T-cell (primary cell): Measurements from ENCODE around the gene SIRPB1. TPM values are rescaled to one million over a fixed set of nuclear protein-coding genes. Genes with fewer than 3 reads are reported as not detected.

Experiments used
- ATAC-seq, 4 experiments: fragments of 200-7000 bp in 3 of 4; fragments of 150-1000 bp in 1 of 4; cut with Tn5 transposase; replicated peaks in 1 of 4; 1 replicate in 3 of 4; 2 replicates in 1 of 4; pipeline ENCODE4 v1.10.0; 2021; ENCODE audit warnings: moderate library complexity in 3 of 4, mild to moderate bottlenecking in 2 of 4, moderate number of reproducible peaks in 1 of 4
- CTCF ChIA-PET, 2 donors: fragments of 300-600 bp; sonication (Branson Sonifier 250); formaldehyde crosslinking; loops; one replicate each; lab custom pipeline; 2022; ENCODE audit warnings: antibody characterized with exemption in 2 of 2; lab: Charles Lee
- POLR2A ChIA-PET, 2 donors: fragments of 300-600 bp; sonication (Branson Sonifier 250); formaldehyde crosslinking; loops; one replicate each; lab custom pipeline; 2022; ENCODE audit warnings: antibody characterized with exemption in 2 of 2; lab: Charles Lee
- DNase-seq, 35 experiments: peaks; one replicate each; pipeline versions ENCODE4 v3.0.0 to v3.0.0-alpha.2; 2013 to 2023
- H3K27ac ChIP-seq: one replicate; pipeline ENCODE4 v1.5.1; 2013; ENCODE audit warnings: low read length
- H3K27me3 ChIP-seq, 2 experiments: replicated peaks in 1 of 2; 1 replicate in 1 of 2; 2 replicates in 1 of 2; pipeline versions ENCODE4 v1.6.1 to v1.7.0; 2013; ENCODE audit warnings: low read length in 1 of 2, mixed read lengths in 1 of 2; ENCODE audit not compliant: control insufficient read depth in 2 of 2, insufficient read depth in 2 of 2; ENCODE audit errors: extremely low read depth in 1 of 2
- H3K36me3 ChIP-seq, 2 donors: 1 replicate in 1 of 2; 2 replicates in 1 of 2; pipeline versions ENCODE4 v1.6.1 to v1.7.0; 2013; ENCODE audit warnings: low read length in 1 of 2; ENCODE audit not compliant: control insufficient read depth in 2 of 2, insufficient read depth in 1 of 2; ENCODE audit errors: extremely low read depth in 1 of 2
- H3K4me1 ChIP-seq, 2 experiments: 1 replicate in 1 of 2; 2 replicates in 1 of 2; pipeline versions ENCODE4 v1.6.1 to v1.7.0; 2013; ENCODE audit warnings: low read length in 2 of 2, mixed read lengths in 1 of 2; ENCODE audit not compliant: insufficient read depth in 2 of 2, control insufficient read depth in 1 of 2; ENCODE audit errors: extremely low read depth in 1 of 2
- H3K4me3 ChIP-seq, 2 donors: 1 replicate in 1 of 2; 2 replicates in 1 of 2; pipeline versions ENCODE4 v1.5.1 to v1.7.0; 2013; ENCODE audit warnings: mild to moderate bottlenecking in 2 of 2, low read length in 1 of 2, moderate library complexity in 1 of 2; ENCODE audit not compliant: control insufficient read depth in 1 of 2; ENCODE audit errors: extremely low read depth in 1 of 2
- H3K9me3 ChIP-seq: 2 replicates; pipeline ENCODE4 v1.7.0; 2013
- H3K27ac Mint-ChIP-seq, 2 donors: one replicate each; pipeline ENCODE4 v1.8.0; 2020 to 2021; ENCODE audit warnings: mild to moderate bottlenecking in 2 of 2, mixed read lengths in 2 of 2
- H3K27me3 Mint-ChIP-seq, 2 donors: one replicate each; pipeline ENCODE4 v1.8.0; 2021 to 2022; ENCODE audit warnings: mixed read lengths in 2 of 2
- H3K36me3 Mint-ChIP-seq: one replicate; pipeline ENCODE4 v1.8.0; 2021; ENCODE audit warnings: mixed read lengths
- H3K4me1 Mint-ChIP-seq, 3 donors: one replicate each; pipeline ENCODE4 v1.8.0; 2020 to 2022; ENCODE audit warnings: mixed read lengths in 3 of 3, mild to moderate bottlenecking in 1 of 3
- H3K4me3 Mint-ChIP-seq, 3 donors: one replicate each; pipeline ENCODE4 v1.8.0; 2020 to 2022; ENCODE audit warnings: mild to moderate bottlenecking in 3 of 3, mixed read lengths in 3 of 3, moderate library complexity in 3 of 3
- H3K9me3 Mint-ChIP-seq, 3 donors: one replicate each; pipeline ENCODE4 v1.8.0; 2020 to 2022; ENCODE audit warnings: mixed read lengths in 3 of 3
- WGBS: methylation state at CpG from one replicate; pipeline ENCODE4 v1.1.5; 2013; ENCODE audit warnings: missing lambda C conversion rate; ENCODE audit not compliant: insufficient coverage; 5-methylcytosine and 5-hydroxymethylcytosine counted together
- total RNA-seq, 35 experiments: library from RNA in 6 of 35; stranded (reverse) in 6 of 35; fragments of 120-200 nt in 1 of 35; gene quantifications; one replicate each; pipeline versions ENCODE4 v1.2.1 to v1.2.4 and lab custom pipeline; 2013 to 2026

SIRPB1 gene
- total RNA-seq, 5 donors from 2014 or later (not counting 1 experiment from before 2014, with no cell fraction given), result 0.62 to 6.2 (median 3.1) TPM

DNA sequence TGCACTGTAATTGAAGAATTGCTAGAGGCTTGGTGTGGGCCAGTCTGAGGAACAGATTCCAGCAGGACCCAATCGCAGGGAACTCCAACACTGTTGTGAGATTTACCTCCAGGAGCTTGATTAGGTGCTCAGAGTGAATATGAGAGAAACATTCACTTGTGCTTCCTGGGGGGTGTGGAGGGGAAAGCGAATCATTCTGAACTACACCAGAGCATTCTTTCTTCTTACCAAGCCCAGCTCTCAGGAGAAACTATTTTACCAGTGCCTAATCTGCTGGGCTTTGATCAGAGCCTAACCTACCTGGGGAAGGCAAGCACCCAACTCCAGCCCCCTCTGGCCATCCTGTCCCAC is 7.4 kb upstream of the SIRPB1 start:
- Histone ChIP-seq H3K36me3 (peaks cover 11 to 48% of the 10 kb centered on the region in 2 donors), H3K9me3 (no peaks in the 10 kb centered on the region), H3K27me3 (no peaks in the 10 kb centered on the region), H3K27ac (peak overlapping the region; percentile 44), H3K4me3 (no peak overlapping the region), H3K4me1 (peaks cover 5 to 25% of the 10 kb centered on the region in 2 experiments)
- no peak for DNase-seq
- WGBS, result 67% methylated on average over 1 of the region's 2 CpGs
- ChIA-PET CTCF (interaction anchor here in 1 of 2 donors (1.1 kb wide), 1 partner anchor 71 kb away, joined by 3 read pairs; no protein-coding TSS in a partner anchor), POLR2A (no interaction called here)
- Mint-ChIP-seq H3K4me3 (no peak overlapping the region), H3K4me1 (peaks cover 65 to 80% (median 74%) of the 10 kb centered on the region in 3 donors), H3K36me3 (peaks cover 30% of the 10 kb centered on the region), H3K27ac (peak overlapping the region; percentile 82 to 92), H3K9me3 (no peaks in the 10 kb centered on the region), H3K27me3 (no peaks in the 10 kb centered on the region)
- no peak for ATAC-seq

DNA sequence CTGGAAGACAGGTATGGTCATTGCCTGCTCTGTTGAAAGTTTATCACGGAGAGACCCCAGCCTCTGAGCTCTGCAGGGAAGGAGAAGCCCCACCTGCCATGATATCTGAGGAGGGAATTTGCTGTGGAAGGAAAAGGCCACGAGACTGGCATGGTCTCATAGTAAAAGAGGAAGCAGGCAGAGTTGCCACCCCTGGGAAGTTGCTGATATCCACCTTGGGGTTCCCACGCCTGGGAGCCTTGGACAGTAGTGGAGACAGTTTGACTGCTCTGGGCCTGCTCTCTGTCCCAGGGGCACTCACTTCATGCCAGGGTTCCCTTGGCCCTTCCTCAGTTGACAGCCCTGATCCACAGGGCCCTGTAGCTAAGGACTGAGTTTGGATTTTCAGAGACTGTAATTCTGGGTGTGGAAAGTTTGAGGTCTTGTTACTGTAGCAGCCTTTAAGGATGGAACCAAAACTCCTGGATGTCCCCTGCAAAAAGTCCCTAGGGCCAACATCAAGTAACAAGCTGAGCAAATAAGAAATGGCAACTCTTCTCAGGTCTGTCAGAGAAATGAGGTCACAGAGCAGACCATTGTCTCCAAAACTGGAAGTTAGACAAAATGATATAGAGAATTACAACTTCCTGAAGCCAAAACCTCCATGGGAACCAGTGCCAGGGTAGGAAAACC is 6.9 kb upstream of the SIRPB1 start:
- no peaks in the 10 kb centered on the region for H3K27me3 Mint-ChIP-seq
- H3K27ac Mint-ChIP-seq, result peak overlapping the region; percentile 86 to 92
- no peak for ATAC-seq
- no peak for DNase-seq
- peaks cover 11 to 44% of the 10 kb centered on the region in 2 donors for H3K36me3 ChIP-seq
- no peak overlapping the region for H3K4me3 Mint-ChIP-seq
- 88% methylated on average over 2 of the region's 3 CpGs for WGBS
- H3K4me1 Mint-ChIP-seq, result peaks cover 65 to 80% (median 72%) of the 10 kb centered on the region in 3 donors
- no peaks in the 10 kb centered on the region for H3K27me3 ChIP-seq
- H3K9me3 Mint-ChIP-seq, result no peaks in the 10 kb centered on the region
- H3K4me3 ChIP-seq, result no peak overlapping the region
- ChIA-PET POLR2A (no interaction called here), CTCF (interaction anchor here in 1 of 2 donors (1.1 kb wide), 1 partner anchor 70 kb away, joined by 3 read pairs; no protein-coding TSS in a partner anchor)
- H3K4me1 ChIP-seq, result peaks cover 7 to 24% of the 10 kb centered on the region in 2 experiments
- no peaks in the 10 kb centered on the region for H3K9me3 ChIP-seq
- peaks cover 30% of the 10 kb centered on the region for H3K36me3 Mint-ChIP-seq
- peak overlapping the region; percentile 44 for H3K27ac ChIP-seq

DNA sequence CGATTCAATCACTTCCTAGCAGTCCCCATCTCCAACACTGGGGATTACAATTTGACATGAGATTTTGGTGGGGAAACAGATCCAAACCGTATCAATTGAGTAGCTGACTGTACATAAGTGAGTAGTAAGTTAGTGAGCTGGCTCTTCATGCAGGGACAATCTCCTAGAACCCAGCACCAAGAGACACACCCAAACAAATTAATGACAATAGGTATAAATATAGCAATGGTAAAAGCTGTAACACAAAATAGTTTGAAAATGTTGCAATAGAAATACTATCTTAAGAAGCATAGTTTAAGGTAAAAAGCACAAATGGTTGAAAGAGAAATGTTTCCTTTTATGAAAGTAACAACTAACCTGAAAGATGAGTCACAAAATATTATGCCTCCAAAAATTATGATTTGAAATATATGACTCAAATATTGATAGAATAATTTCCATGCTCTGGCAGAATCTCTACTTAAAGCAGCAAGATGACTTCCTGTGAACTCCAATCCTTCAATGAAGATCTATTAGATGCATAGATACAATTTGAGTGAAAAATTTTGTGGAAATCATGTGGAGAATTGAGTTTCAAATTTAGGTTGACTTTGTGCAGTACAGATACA is 5.4 kb upstream of the SIRPB1 start:
- Histone ChIP-seq H3K36me3 (peaks cover 10 to 31% of the 10 kb centered on the region in 2 donors), H3K9me3 (no peaks in the 10 kb centered on the region), H3K27ac (no peak overlapping the region), H3K27me3 (no peaks in the 10 kb centered on the region), H3K4me3 (no peak overlapping the region), H3K4me1 (peaks cover 19 to 27% of the 10 kb centered on the region in 2 experiments)
- no peaks in the 10 kb centered on the region for H3K9me3 Mint-ChIP-seq
- ATAC-seq (no peak), DNase-seq (no peak)
- POLR2A ChIA-PET, result interaction anchor here in 1 of 2 donors (0.5 kb wide), 2 partner anchors 65 to 1660 kb away, joined by 3 read pairs; no protein-coding TSS in a partner anchor
- H3K4me3 Mint-ChIP-seq, result no peak overlapping the region
- no peaks in the 10 kb centered on the region for H3K27me3 Mint-ChIP-seq
- peak overlapping the region; percentile 66 to 84 for H3K27ac Mint-ChIP-seq
- H3K36me3 Mint-ChIP-seq, result peaks cover 26% of the 10 kb centered on the region
- CTCF ChIA-PET, result interaction anchor here in 1 of 2 donors (0.6 kb wide), 1 partner anchor 1519 kb away, joined by 3 read pairs; no protein-coding TSS in a partner anchor
- WGBS, result no CpG with 5 or more reads among the region's 2 CpGs
- H3K4me1 Mint-ChIP-seq, result peaks cover 74 to 86% (median 81%) of the 10 kb centered on the region in 3 donors

DNA sequence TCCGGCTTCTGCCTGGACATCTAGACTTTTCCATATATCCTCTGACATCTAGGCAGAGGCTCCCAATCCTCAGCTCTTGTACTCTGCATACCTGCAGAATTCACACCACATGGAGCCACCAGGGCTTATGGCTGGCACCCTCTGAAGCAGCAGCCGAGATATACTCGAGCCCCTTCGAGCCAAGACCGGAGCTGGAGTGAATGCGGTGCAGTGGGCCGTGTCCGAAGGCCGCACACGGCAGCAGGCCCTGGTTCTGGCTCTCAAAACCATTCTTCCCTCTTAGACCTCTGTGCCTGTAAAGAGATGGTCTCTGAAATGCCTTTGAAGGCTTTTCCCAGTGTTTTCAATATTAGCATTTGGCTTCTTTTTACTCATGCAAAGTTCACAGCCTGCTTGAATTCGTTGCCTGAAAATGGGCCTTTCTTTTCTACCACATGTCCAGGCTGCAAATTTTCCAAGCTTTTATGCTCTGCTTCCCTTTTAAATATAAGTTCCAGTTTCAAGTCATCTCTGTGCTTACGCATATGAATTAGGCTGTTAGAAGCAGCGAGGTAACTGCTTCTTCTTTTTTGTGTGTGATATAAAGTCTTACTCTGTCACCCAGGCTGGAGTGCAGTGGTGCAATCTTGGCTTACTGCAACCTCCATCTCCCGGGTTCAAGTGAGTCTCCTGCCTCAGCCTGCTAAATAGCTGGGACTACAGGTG is 3.8 kb upstream of the SIRPB1 start:
- Mint-ChIP-seq H3K36me3 (peaks cover 16% of the 10 kb centered on the region), H3K4me1 (peaks cover 87 to 94% (median 89%) of the 10 kb centered on the region in 3 donors), H3K27me3 (no peaks in the 10 kb centered on the region), H3K4me3 (peak overlapping the region in 1 of 3 donors; percentile 46), H3K9me3 (peaks cover 0 to 2% (median 0%) of the 10 kb centered on the region in 3 donors), H3K27ac (peak overlapping the region; percentile 89 to 90)
- Histone ChIP-seq H3K27ac (peak overlapping the region; percentile 4), H3K4me1 (peaks cover 27 to 37% of the 10 kb centered on the region in 2 experiments), H3K9me3 (no peaks in the 10 kb centered on the region), H3K36me3 (peaks cover 8 to 19% of the 10 kb centered on the region in 2 donors), H3K27me3 (no peaks in the 10 kb centered on the region), H3K4me3 (no peak overlapping the region)
- WGBS, result 81% methylated on average over 4 of the region's 14 CpGs
- DNase-seq (no peak), ATAC-seq (no peak)
- ChIA-PET POLR2A (no interaction called here), CTCF (no interaction called here)

DNA sequence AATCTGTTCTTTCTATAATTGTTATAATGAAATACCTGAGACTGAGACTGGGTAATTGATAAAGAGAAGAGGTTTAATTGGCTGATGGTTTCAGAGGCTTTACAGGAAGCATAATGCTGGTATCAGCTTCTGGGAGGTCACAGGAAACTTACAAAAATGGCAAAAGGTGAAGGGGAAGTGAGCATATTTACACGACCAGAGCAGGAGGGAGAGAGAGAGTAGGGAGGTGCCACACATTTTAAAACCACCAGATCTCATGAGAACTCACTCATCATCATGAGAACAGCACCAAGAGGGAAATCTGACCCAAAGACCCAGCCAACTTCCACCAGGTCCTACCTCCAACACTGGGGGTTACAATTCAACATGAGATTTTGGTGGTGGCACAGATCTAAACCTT is 2.6 kb upstream of the SIRPB1 start:
- peak; percentile 78 to 86 (median 82) for ATAC-seq
- H3K27me3 ChIP-seq, result no peaks in the 10 kb centered on the region
- H3K4me1 ChIP-seq, result peaks cover 27 to 37% of the 10 kb centered on the region in 2 experiments
- H3K9me3 Mint-ChIP-seq, result peaks cover 0 to 2% (median 0%) of the 10 kb centered on the region in 3 donors
- peak overlapping the region; percentile 89 to 90 for H3K27ac Mint-ChIP-seq
- H3K27ac ChIP-seq, result peak overlapping the region; percentile 59
- ChIA-PET POLR2A (no interaction called here), CTCF (no interaction called here)
- peaks cover 81 to 91% (median 88%) of the 10 kb centered on the region in 3 donors for H3K4me1 Mint-ChIP-seq
- H3K36me3 Mint-ChIP-seq, result peaks cover 11% of the 10 kb centered on the region
- WGBS, result no CpG with 5 or more reads among the region's 1 CpG
- no peaks in the 10 kb centered on the region for H3K27me3 Mint-ChIP-seq
- no peaks in the 10 kb centered on the region for H3K9me3 ChIP-seq
- peaks cover 8 to 9% of the 10 kb centered on the region in 2 donors for H3K36me3 ChIP-seq
- peak in 2 of 35 experiments; percentile 30 to 46 for DNase-seq
- no peak overlapping the region for H3K4me3 ChIP-seq
- H3K4me3 Mint-ChIP-seq, result peak overlapping the region in 1 of 3 donors; percentile 46

DNA sequence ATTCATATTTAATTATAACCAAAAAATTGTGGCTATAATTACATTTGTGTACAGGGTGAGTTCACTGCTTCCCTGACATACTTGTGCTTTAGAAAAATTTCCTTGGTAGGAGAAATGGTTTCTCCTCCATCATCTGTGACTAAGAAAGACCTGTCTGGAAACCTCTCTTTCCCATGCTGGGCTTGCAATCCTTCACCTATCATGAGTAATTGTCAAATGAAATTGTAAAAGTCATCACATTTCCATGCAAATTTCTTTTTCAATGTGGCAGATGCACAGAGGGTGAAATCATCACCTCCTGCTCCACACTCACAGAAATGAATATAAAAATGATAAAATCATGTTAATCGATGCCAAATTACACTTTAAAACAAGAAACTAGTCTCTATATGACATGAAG is 1.5 kb upstream of the SIRPB1 start:
- no peaks in the 10 kb centered on the region for H3K27me3 Mint-ChIP-seq
- H3K4me3 Mint-ChIP-seq, result peak overlapping the region in 1 of 3 donors; percentile 68
- H3K27ac Mint-ChIP-seq, result peak overlapping the region; percentile 53 to 63
- ChIA-PET POLR2A (no interaction called here), CTCF (no interaction called here)
- ATAC-seq (no peak), DNase-seq (no peak)
- H3K4me1 Mint-ChIP-seq, result peaks cover 71 to 80% (median 79%) of the 10 kb centered on the region in 3 donors
- Histone ChIP-seq H3K4me1 (peaks cover 27 to 37% of the 10 kb centered on the region in 2 experiments), H3K9me3 (no peaks in the 10 kb centered on the region), H3K36me3 (peaks cover 6 to 8% of the 10 kb centered on the region in 2 donors), H3K4me3 (no peak overlapping the region), H3K27ac (no peak overlapping the region), H3K27me3 (no peaks in the 10 kb centered on the region)
- H3K36me3 Mint-ChIP-seq, result peaks cover 9% of the 10 kb centered on the region
- H3K9me3 Mint-ChIP-seq, result peaks cover 0 to 2% (median 0%) of the 10 kb centered on the region in 3 donors
- no CpG with 5 or more reads among the region's 1 CpG for WGBS
